Measurements from ENCODE around the gene PLA2G2C. TPM values are rescaled to one million over a fixed set of nuclear protein-coding genes. Genes with fewer than 3 reads are reported as not detected.

Gene PLA2G2C
- total RNA-seq, 2 donors from 2014 or later = 0.27 TPM; not detected in 1

DNA sequence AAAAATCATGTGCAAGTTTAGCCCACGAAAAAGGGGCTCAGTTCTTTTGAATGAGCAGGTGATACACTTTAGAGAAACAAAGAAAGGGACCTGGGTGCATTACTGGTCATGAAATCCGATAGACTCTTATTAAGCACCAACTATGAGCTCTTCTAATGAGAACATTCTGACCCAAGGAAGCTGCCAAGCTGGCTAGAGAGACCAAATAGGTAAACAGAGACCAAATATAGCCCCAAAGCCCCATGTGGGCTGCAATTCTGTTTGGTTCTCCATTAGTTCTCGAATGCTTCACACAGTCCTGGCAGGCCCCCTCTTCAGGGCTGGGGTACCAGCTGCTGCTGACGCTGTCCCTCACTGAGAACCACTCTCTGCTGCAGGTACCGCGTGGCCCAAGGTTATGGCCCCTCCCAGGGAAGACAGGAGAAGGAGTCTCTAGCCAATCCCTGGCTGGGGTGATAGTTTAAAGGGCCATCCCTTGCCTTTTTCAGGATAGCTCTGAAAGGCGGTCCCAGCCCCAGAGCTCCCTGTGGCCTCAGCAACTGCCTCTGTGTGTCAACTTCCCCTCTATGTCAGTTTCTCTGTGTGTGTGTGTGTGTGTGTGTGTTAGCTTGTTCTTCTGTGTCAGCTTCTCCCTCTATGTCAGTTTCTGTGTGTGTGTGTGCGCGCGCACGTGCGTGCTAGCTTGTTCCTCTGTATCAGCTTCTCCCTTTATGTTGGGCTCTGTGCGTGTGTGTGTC, 7.5 kb downstream of the PLA2G2C start:
- Histone ChIP-seq H3K9ac (ENCODE audit: low read depth in 2 of 2, low read length in 2 of 2) (no peak overlapping the region), H3K27ac (no peak overlapping the region), H3K4me1 (no peaks in the 10 kb centered on the region), H3K27me3 (no peaks in the 10 kb centered on the region), H3K4me3 (no peak overlapping the region), H3K36me3 (no peaks in the 10 kb centered on the region), H3K9me3 (no peaks in the 10 kb centered on the region)
- intact Hi-C loops (cut with DNase I) = no loop called here
- TF ChIP-seq, protein P1, sequence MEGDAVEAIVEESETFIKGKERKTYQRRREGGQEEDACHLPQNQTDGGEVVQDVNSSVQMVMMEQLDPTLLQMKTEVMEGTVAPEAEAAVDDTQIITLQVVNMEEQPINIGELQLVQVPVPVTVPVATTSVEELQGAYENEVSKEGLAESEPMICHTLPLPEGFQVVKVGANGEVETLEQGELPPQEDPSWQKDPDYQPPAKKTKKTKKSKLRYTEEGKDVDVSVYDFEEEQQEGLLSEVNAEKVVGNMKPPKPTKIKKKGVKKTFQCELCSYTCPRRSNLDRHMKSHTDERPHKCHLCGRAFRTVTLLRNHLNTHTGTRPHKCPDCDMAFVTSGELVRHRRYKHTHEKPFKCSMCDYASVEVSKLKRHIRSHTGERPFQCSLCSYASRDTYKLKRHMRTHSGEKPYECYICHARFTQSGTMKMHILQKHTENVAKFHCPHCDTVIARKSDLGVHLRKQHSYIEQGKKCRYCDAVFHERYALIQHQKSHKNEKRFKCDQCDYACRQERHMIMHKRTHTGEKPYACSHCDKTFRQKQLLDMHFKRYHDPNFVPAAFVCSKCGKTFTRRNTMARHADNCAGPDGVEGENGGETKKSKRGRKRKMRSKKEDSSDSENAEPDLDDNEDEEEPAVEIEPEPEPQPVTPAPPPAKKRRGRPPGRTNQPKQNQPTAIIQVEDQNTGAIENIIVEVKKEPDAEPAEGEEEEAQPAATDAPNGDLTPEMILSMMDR (IDR thresholded peaks at IDR 0.05) = no peak
- DNase-seq = no peak

DNA sequence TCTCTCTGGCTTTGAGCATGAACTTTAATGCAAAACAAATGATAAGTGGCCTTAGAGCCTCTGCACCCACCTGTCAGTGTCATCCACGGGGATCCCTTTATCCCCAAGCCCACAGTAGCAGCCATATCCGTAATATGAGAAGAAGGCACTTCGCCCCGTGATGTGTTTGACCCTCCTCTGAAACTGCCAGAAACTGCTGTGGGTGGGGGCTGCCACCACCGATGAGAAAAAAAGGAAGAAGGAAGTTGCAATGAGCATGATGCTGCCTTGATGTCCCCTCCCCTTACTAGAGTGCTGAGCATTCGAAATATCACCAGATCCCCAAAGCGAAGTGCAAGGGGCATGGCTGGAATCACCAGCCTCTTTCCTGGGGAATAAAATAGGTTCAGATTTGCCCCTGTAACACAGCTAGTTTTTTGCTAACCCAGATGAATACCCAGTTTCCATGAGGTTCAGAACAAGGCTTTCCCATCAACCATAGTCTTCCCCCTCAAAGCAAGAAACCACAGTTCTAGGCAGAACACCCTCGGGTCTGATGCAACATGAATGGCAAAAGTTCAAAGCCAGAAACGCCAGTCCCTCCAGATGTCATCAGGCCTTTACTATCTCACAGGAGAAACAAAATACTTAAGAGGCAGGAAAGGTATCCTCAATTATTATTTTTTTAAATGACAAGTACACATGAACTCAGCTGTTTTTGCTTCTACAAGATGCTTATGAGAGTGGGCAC, 11.2 kb downstream of the PLA2G2C start:
- H3K4me3 ChIP-seq = no peak overlapping the region
- H3K9me3 ChIP-seq = no peaks in the 10 kb centered on the region
- H3K9ac ChIP-seq (ENCODE audit: low read depth in 2 of 2, low read length in 2 of 2) = no peak overlapping the region
- TF ChIP-seq, protein P1 (IDR thresholded peaks at IDR 0.05) = no peak
- H3K27me3 ChIP-seq = no peaks in the 10 kb centered on the region
- no peak for DNase-seq
- intact Hi-C loops (cut with DNase I) = no loop called here
- no peaks in the 10 kb centered on the region for H3K4me1 ChIP-seq
- H3K36me3 ChIP-seq = no peaks in the 10 kb centered on the region
- no peak overlapping the region for H3K27ac ChIP-seq

DNA sequence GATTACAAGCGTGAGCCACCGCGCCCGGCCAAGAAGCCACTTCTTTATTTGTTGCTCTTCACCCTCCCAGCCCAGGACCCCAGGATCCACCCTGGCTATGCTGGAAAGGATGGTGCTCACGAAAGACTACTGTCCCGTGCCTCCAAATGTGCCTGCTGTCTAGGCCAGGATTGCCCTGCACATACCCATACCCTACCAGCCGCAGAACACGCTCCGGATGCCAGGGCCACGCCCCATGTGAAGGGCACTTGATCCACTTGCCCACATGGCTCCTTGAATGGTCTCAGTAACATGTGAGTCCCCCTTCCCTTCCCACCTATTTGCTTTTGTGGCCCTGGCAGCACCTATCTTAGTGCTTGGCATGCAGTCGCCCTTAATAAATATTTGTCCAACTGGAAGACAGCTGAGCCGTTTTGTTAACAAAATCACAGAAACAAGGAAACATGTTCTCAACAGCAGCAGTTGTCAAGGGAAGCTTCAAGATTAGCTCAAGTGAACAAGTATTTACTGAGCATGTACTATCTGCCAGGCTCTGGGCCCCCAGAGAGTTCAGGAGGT, 14.2 kb downstream of the PLA2G2C start:
- Histone ChIP-seq H3K4me1 (no peaks in the 10 kb centered on the region), H3K27ac (no peak overlapping the region)
- intact Hi-C loops (cut with DNase I) = no loop called here

DNA sequence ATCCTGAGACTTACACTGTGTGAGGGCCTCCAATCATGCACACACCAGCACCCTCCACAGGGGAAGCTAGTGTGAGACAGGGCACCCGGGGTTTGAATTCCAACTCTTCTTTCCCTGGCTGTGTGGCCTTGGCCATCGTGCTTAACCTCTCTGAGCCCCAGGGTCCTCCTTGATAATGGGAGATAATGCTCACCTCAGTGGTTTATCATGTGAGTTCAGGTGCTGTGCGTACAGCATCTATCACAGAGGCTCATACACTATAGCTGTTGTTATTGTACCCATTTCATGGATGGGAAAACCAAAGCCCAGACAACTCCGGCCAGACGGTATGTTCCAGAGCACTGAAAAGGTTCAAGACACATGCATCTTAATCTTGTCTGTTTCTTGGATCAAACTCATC, 16.4 kb downstream of the PLA2G2C start:
- H3K36me3 ChIP-seq = no peaks in the 10 kb centered on the region
- intact Hi-C loops (cut with DNase I) = no loop called here
- no peaks in the 10 kb centered on the region for H3K9me3 ChIP-seq
- H3K27ac ChIP-seq = no peak overlapping the region
- H3K4me3 ChIP-seq = no peak overlapping the region
- H3K27me3 ChIP-seq = no peaks in the 10 kb centered on the region
- TF ChIP-seq, protein P1 (IDR thresholded peaks at IDR 0.05) = no peak
- no peaks in the 10 kb centered on the region for H3K4me1 ChIP-seq
- no peak for DNase-seq
- no peak overlapping the region for H3K9ac ChIP-seq (ENCODE audit: low read depth in 2 of 2, low read length in 2 of 2)

More for the DNA sequence above, 14.2 kb downstream of the PLA2G2C start:
- Histone ChIP-seq H3K27me3 (no peaks in the 10 kb centered on the region), H3K4me3 (no peak overlapping the region), H3K9me3 (no peaks in the 10 kb centered on the region), H3K36me3 (no peaks in the 10 kb centered on the region), H3K9ac (ENCODE audit: low read depth in 2 of 2, low read length in 2 of 2) (no peak overlapping the region)
- TF ChIP-seq, protein P1 (IDR thresholded peaks at IDR 0.05) = no peak
- no peak for DNase-seq

DNA sequence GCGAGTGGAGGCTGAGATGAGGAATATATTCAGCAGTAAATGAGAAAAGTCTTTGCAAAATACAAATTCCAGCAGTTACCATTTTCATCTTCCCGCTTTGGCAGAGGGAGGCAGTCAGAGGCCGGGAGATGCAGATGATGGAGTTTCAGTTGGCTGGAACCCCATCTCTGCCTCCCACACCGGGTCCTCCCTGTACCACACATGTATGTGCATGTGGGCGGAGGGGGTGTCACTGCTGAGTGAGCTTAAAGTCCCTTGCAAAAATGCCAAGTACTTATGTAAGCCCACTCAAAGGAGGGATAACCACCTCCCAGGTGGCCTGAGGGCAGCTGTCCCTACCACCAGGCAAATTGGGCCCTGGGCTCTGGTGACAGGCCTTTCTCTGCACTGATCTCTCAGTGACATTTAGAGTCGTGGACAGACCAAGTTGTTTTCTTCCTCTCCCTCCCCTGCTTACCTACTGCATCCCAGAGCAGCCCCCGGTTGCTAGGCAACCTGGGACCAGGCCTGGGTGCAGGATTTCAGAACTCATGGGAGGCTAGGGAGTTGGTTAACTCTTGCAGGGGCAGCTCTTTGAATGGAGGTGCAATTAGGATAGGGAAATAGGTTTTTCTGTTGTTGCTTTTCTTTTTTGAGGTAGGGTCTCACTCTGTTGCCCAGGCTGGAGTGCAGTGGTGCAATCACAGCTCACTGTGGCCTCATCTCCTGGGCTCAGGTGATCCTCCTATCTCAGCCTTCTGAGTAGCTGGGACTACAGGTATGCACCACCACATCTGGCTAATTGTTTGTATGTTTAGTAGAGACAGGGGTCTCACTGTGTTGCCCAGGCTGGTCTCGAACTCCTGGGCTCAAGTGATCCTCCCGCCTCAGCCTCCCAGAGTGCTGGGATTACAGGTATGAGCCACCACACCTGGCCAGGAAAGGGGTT, 17.5 kb downstream of the PLA2G2C start:
- Histone ChIP-seq H3K4me1 (no peaks in the 10 kb centered on the region), H3K9me3 (no peaks in the 10 kb centered on the region), H3K36me3 (no peaks in the 10 kb centered on the region), H3K9ac (ENCODE audit: low read depth in 2 of 2, low read length in 2 of 2) (no peak overlapping the region), H3K27me3 (no peaks in the 10 kb centered on the region), H3K27ac (no peak overlapping the region), H3K4me3 (no peak overlapping the region)
- TF ChIP-seq, protein P1 (IDR thresholded peaks at IDR 0.05) = no peak
- no peak for DNase-seq
- intact Hi-C loops (cut with DNase I) = no loop called here

Data from colonic mucosa (tissue), 4 donors.